GM18909 (cell line): Measurements from ENCODE around the gene SPSB4.
A peak's percentile ranks its signal among the peaks of the same experiment; 100 is the strongest.

Experiments
- ATAC-seq: cut with Tn5 transposase; IDR thresholded peaks from one replicate; pipeline ENCODE4 v1.9.1; 2021; ENCODE audit warnings: mild to moderate bottlenecking; ENCODE audit not compliant: unreplicated experiment, poor library complexity

SPSB4 gene

DNA sequence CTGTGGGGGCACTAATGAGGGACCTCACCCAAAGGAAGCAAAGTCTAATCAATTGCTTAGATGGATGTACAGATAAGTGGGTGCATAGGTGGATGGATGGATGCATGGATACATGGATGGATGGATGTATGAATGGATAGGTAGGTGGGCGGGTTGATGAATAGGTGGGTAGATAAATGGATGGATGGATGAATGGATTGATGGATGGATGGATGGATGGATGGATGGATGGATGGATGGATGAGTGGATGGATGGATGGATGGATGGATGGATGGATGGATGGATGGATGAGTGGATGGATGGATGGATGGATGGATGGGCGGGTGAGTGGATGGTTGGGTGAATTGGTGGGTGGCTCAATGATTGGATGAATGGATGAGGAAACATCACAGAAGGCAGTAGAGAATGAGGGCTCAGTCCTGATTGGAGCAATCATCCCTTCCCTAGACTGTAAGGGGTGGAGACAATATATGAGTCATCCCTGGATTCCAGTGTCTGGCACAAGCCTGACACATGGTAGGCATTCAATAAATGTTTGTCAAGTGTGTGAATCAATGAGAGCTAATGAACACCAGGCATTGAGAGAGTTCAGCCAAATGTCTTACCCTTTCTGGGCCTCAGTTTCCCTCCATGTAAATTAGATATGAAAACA is 140.1 kb downstream of the SPSB4 start:
- no peak for ATAC-seq

DNA sequence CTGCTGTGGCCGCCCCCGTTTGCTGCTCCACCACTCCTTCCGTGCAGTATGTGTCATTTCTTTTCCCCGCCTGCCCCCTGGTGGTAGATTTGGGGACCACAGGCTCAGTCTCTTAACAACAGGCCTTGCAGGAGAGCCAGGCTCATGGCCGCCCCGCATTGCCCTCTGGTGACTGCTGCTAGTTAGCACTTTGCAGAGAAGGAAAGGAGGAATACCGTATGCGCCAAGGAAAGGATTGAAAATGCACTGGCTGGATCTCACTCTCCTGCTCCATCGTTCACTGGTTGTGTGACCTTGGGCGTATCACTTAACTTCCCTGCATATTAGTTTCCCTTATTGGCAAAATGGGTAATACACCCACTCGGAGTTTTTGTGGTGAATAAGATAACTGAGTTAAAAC is 141.2 kb downstream of the SPSB4 start:
- ATAC-seq, result peak; percentile 100

DNA sequence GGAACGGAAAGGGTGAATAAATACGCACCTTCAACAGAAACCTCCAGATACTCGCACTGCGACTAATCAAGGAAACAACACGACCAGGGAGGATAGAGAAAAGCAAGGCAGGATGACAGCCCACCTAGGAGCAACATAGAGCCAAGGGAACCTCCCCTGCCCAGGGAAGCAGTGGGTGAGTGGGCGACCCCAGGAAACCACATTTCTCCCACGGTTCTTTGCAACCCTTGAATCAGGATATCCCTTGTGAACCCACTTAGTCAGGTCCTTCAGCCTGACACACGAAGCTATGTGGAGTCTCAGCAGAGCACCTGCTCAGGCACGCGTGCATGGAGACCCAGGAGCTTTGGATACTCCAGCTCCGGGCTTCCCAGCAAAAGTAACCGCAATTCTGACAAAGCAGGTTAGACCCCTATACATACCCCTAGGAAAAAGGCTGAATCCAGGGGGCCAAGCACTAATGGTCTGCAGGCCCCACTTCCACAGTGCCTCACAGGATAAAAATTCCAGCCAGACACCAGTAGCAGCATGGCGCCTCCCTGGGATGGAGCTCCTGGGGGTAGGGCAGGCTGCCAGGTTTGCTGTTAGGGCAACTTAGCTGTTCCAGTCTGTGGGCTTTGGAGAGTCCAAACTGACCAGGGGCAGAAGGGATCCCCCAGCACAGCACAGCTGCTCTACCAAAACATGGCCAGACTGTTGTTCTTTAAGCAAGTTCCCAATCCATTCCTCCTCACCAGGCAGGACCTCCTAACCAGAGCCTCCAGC is 142.1 kb downstream of the SPSB4 start:
- ATAC-seq, result no peak
